NB4 (cell line): ENCODE data around the gene GTPBP2.

Experiments used
- CTCF ChIP-seq: IDR thresholded peaks from one replicate; pipeline ENCODE4 v1.5.1; 2012; ENCODE audit warnings: low read depth, low read length
- MAX ChIP-seq: IDR thresholded peaks from 2 replicates; pipeline ENCODE4 v1.6.1; 2011; ENCODE audit warnings: low read depth, low read length
- MYC ChIP-seq: IDR thresholded peaks from 2 replicates; pipeline ENCODE4 v1.6.1; 2011; ENCODE audit warnings: low read depth, low read length
- POLR2A ChIP-seq: IDR thresholded peaks from 2 replicates; pipeline ENCODE4 v1.6.1; 2011; ENCODE audit warnings: mild to moderate bottlenecking; ENCODE audit not compliant: insufficient read length; ENCODE audit errors: extremely low read depth

GRCh38 chr6:43623880-43624785 is 4.9 kb downstream of the GTPBP2 start:
- TF ChIP-seq MYC = no peak
- no peak for TF ChIP-seq CTCF
- no peak for TF ChIP-seq MAX
- no peak for TF ChIP-seq POLR2A
